ENCODE results near the gene NTRK3. TPM values are rescaled to one million over a fixed set of nuclear protein-coding genes. Genes with fewer than 3 reads are reported as not detected.

Gene NTRK3
- polyA plus RNA-seq, 1 experiment = 0.21 TPM

- TF ChIP-seq, protein P1, sequence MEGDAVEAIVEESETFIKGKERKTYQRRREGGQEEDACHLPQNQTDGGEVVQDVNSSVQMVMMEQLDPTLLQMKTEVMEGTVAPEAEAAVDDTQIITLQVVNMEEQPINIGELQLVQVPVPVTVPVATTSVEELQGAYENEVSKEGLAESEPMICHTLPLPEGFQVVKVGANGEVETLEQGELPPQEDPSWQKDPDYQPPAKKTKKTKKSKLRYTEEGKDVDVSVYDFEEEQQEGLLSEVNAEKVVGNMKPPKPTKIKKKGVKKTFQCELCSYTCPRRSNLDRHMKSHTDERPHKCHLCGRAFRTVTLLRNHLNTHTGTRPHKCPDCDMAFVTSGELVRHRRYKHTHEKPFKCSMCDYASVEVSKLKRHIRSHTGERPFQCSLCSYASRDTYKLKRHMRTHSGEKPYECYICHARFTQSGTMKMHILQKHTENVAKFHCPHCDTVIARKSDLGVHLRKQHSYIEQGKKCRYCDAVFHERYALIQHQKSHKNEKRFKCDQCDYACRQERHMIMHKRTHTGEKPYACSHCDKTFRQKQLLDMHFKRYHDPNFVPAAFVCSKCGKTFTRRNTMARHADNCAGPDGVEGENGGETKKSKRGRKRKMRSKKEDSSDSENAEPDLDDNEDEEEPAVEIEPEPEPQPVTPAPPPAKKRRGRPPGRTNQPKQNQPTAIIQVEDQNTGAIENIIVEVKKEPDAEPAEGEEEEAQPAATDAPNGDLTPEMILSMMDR (IDR thresholded peaks at IDR 0.05; ENCODE audit: low read depth, low read length) = no peak
- Histone ChIP-seq H3K27ac (ENCODE audit: low read depth, low read length) (no peak overlapping the region), H3K27me3 (ENCODE audit: control insufficient read depth, insufficient read depth, low read length) (no peaks in the 10 kb centered on the region), H3K9me3 (ENCODE audit: control insufficient read depth, insufficient read depth, low read length) (no peaks in the 10 kb centered on the region), H3K4me3 (ENCODE audit: low read depth, low read length) (no peak overlapping the region)
- no peak for DNase-seq (ENCODE audit: low read depth, low spot score)
- CTCF ChIA-PET = no interaction called here
- POLR2A ChIA-PET = no interaction called here
Measured at GRCh38 chr15:88043396-88043795, 213.1 kb downstream of the NTRK3 start.

DNA sequence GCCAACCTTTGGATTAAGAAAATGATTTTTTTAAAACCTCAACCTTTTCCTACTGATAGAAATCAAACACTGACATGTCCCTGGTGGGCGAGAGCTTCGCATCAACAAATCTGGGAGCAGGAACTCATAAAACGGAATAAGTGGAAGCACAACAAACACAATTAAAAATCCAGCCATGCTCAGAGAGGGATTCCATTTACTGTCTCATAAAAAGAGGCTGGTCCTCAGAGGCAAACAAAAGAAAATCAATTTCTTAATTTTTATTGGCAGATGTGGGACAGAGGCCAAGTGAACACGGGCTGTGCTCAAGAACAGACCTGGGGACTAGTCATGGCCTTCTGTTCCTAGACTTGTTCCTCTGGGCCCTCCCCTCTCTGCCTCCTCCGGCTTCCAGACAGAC is 214.5 kb downstream of the NTRK3 start:
- ChIA-PET CTCF (interaction anchor here (0.6 kb wide), 1 partner anchor 987 kb away, joined by 3 read pairs; no protein-coding TSS in a partner anchor), POLR2A (no interaction called here)
- TF ChIP-seq, protein P1 (IDR thresholded peaks at IDR 0.05; ENCODE audit: low read depth, low read length) = no peak
- H3K27ac ChIP-seq (ENCODE audit: low read depth, low read length) = no peak overlapping the region
- no peaks in the 10 kb centered on the region for H3K27me3 ChIP-seq (ENCODE audit: control insufficient read depth, insufficient read depth, low read length)
- H3K9me3 ChIP-seq (ENCODE audit: control insufficient read depth, insufficient read depth, low read length) = no peaks in the 10 kb centered on the region
- H3K4me3 ChIP-seq (ENCODE audit: low read depth, low read length) = no peak overlapping the region
- no peak for DNase-seq (ENCODE audit: low read depth, low spot score)

DNA sequence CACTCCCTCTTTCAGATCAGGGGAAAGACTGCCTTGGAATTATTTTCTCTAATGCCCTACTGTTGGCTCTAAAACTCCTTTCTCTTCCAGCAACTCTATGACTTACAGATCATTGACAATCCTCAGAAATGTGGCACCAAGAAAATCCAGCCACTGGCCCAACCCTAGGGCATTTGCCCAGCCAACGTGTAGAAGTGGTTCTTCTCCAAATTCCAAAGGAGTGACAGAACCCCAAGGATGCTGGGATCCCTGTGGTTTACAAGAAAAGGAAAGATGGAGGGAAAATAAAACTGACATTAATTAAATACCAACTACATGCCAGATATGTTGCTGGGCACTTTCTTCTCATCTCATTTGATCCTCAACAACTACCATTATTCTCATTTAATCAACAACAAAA is 216.0 kb downstream of the NTRK3 start:
- Histone ChIP-seq H3K9me3 (ENCODE audit: control insufficient read depth, insufficient read depth, low read length) (no peaks in the 10 kb centered on the region), H3K27ac (ENCODE audit: low read depth, low read length) (no peak overlapping the region), H3K27me3 (ENCODE audit: control insufficient read depth, insufficient read depth, low read length) (no peaks in the 10 kb centered on the region), H3K4me3 (ENCODE audit: low read depth, low read length) (no peak overlapping the region)
- CTCF ChIA-PET = no interaction called here
- TF ChIP-seq, protein P1 (IDR thresholded peaks at IDR 0.05; ENCODE audit: low read depth, low read length) = no peak
- POLR2A ChIA-PET = no interaction called here
- no peak for DNase-seq (ENCODE audit: low read depth, low spot score)

DNA sequence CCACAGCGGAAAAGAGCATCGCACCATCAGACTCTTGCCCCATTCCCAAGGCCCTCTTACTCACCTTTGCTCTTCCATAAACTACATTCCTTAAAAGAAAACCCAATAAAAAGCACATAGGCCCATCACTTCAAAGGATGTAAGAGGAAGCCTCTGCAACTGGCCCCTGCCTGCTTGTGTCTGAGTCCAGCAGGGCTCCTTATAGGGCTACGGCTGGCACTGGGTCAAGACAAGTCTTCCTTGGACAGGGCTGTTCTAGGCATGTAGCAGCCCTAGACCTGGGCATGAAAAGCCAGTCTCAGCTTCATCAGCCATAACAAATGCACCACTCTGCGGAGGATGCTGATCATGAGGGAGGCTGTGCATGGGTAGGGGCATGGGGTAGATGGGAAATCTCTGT is 218.3 kb downstream of the NTRK3 start:
- no peaks in the 10 kb centered on the region for H3K27me3 ChIP-seq (ENCODE audit: control insufficient read depth, insufficient read depth, low read length)
- POLR2A ChIA-PET = no interaction called here
- CTCF ChIA-PET = no interaction called here
- no peak overlapping the region for H3K4me3 ChIP-seq (ENCODE audit: low read depth, low read length)
- no peak overlapping the region for H3K27ac ChIP-seq (ENCODE audit: low read depth, low read length)
- H3K9me3 ChIP-seq (ENCODE audit: control insufficient read depth, insufficient read depth, low read length) = no peaks in the 10 kb centered on the region
- TF ChIP-seq, protein P1 (IDR thresholded peaks at IDR 0.05; ENCODE audit: low read depth, low read length) = no peak
- DNase-seq (ENCODE audit: low read depth, low spot score) = no peak

DNA sequence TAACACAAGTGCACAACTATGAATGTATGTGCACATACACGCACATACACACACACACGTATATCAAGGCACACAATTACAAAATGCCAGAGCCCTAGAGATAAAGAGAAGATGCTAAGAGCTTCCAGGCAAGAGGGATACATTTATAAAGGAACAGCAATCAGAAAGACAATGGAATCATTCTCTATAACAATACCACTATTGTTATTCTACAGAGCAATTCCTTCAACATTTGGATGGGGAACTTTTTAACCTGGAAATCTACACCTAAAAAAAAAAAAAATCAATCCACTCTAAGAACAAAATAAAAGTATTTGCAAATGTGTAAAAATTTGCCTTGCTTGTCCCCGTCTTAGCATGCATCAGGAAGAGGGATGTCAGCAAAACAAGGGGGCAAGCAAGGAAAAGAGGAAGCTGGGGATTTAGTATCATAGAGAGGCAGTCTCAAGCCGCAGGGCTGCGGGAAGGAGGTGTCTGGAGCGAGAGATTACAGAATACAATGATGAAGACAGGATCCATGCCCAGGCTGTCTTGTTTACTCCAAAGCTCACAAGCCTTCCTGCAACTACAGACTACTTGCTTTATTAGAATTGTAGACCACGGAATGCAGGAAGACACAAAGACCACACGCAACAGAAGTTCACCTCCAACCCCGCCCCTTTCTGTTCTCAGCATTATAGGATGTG is 220.2 kb downstream of the NTRK3 start:
- POLR2A ChIA-PET = no interaction called here
- no peaks in the 10 kb centered on the region for H3K27me3 ChIP-seq (ENCODE audit: control insufficient read depth, insufficient read depth, low read length)
- no peak overlapping the region for H3K4me3 ChIP-seq (ENCODE audit: low read depth, low read length)
- TF ChIP-seq, protein P1 (IDR thresholded peaks at IDR 0.05; ENCODE audit: low read depth, low read length) = no peak
- CTCF ChIA-PET = no interaction called here
- peaks cover 6% of the 10 kb centered on the region for H3K9me3 ChIP-seq (ENCODE audit: control insufficient read depth, insufficient read depth, low read length)
- no peak overlapping the region for H3K27ac ChIP-seq (ENCODE audit: low read depth, low read length)
- DNase-seq (ENCODE audit: low read depth, low spot score) = no peak

All from AG04450 (cell line).